NCI-H446 (cell line): Measurements from ENCODE around the gene DPH5.
"Not testable (repeated sequence)": the region's sequence is repeated elsewhere in the genome, so short reads cannot be mapped to it uniquely, and the experiment has no call there.

Source experiments
- DNase-seq, 2 experiments: peaks; one replicate each; lab custom pipeline; 2025; lab: John Stamatoyannopoulos, UW

Gene DPH5

GRCh38 chr1:100982793-100983192 is 42.8 kb downstream of the DPH5 start:
- DNase-seq = no peak

GRCh38 chr1:100979631-100980030 is 46.0 kb downstream of the DPH5 start:
- DNase-seq = no peak

- DNase-seq = no peak
These were observed 48.6 kb downstream of the DPH5 start for GRCh38 chr1:100976936-100977335.

- DNase-seq = no peak
These were observed 53.4 kb downstream of the DPH5 start for GRCh38 chr1:100972185-100972584.

- no peak for DNase-seq
These were observed 54.6 kb downstream of the DPH5 start for GRCh38 chr1:100971021-100971420.

- no peak for DNase-seq
These were observed 56.3 kb downstream of the DPH5 start for GRCh38 chr1:100969327-100969726.

- no peak for DNase-seq
These were observed 57.0 kb downstream of the DPH5 start for GRCh38 chr1:100968621-100969020.

GRCh38 chr1:100960098-100960497 is 65.5 kb downstream of the DPH5 start:
- DNase-seq = no peak

GRCh38 chr1:100959502-100960060 is 66.0 kb downstream of the DPH5 start:
- no peak for DNase-seq

- peak in 1 of 2 experiments; percentile 32 for DNase-seq
These were observed 70.3 kb downstream of the DPH5 start for GRCh38 chr1:100955322-100955721.

GRCh38 chr1:100953960-100954730 is 71.4 kb downstream of the DPH5 start:
- no peak for DNase-seq

- not testable (repeated sequence) for DNase-seq
These were observed 72.6 kb downstream of the DPH5 start for GRCh38 chr1:100952970-100953369.

- DNase-seq = no peak
These were observed 73.4 kb downstream of the DPH5 start for GRCh38 chr1:100952104-100952745.

GRCh38 chr1:100950781-100951180 is 74.8 kb downstream of the DPH5 start:
- no peak for DNase-seq

GRCh38 chr1:100950337-100950736 is 75.2 kb downstream of the DPH5 start:
- no peak for DNase-seq

GRCh38 chr1:100949515-100950158 is 75.9 kb downstream of the DPH5 start:
- not testable (repeated sequence) for DNase-seq

GRCh38 chr1:100948721-100949405 is 76.7 kb downstream of the DPH5 start:
- not testable (repeated sequence) for DNase-seq

- not testable (repeated sequence) for DNase-seq
These were observed 77.8 kb downstream of the DPH5 start for GRCh38 chr1:100947816-100948215.

- not testable (repeated sequence) for DNase-seq
These were observed 79.5 kb downstream of the DPH5 start for GRCh38 chr1:100946064-100946463.

- DNase-seq = no peak
These were observed 82.1 kb downstream of the DPH5 start for GRCh38 chr1:100943533-100943932.

GRCh38 chr1:100942304-100943046 is 83.1 kb downstream of the DPH5 start:
- no peak for DNase-seq
